H1 (cell line): ENCODE measurements around the gene CPPED1. TPM values are rescaled to one million over a fixed set of nuclear protein-coding genes. Genes with fewer than 3 reads are reported as not detected.

Experiments used
- BACH1 ChIP-seq: IDR thresholded peaks from 2 replicates; pipeline ENCODE4 v1.6.1; 2012; ENCODE audit warnings: low read length, improper control_type of control experiment
- CREB1 ChIP-seq: IDR thresholded peaks from 2 replicates; pipeline ENCODE4 v1.6.1; 2012; ENCODE audit warnings: inconsistent platforms
- CTBP2 ChIP-seq: IDR thresholded peaks from 2 replicates; pipeline ENCODE4 v1.7.0; 2011; ENCODE audit warnings: borderline replicate concordance, mild to moderate bottlenecking, moderate library complexity, mixed read lengths, low read length; ENCODE audit not compliant: insufficient read depth, insufficient read length
- TAF7 ChIP-seq: optimal IDR thresholded peaks from 2 replicates; pipeline ENCODE3; 2011; ENCODE audit warnings: low read depth, mild to moderate bottlenecking, inconsistent platforms, low read length, moderate library complexity, borderline replicate concordance
- polyA plus RNA-seq, 7 experiments: library from polyadenylated mRNA; depleted of rRNA in 3 of 7; stranded (reverse) in 5 of 7; unstranded in 2 of 7; fragments of >200 nt in 5 of 7; fragments of 200-250 nt in 2 of 7; gene quantifications; 1 replicate in 5 of 7; 2 replicates in 1 of 7; 4 replicates in 1 of 7; pipeline versions ENCODE4 v1.2.1 to v1.2.3, GENCODE V29; 2011 to 2013; ENCODE audit warnings: missing spikeins in 2 of 7, mixed read lengths in 2 of 7
- total RNA-seq: library from RNA; stranded (reverse); fragmentation: NEBNext Ultra II Directional; extraction: Animal tissue kit (Norgen Biotek cat#: 25700); gene quantifications from 2 replicates; pipeline ENCODE4 v1.2.1, GENCODE V29; 2021

Gene CPPED1
- total and polyA plus RNA-seq, 2 of the 8 experiments (the other 6 are each of a cell fraction or from before 2014, with no cell fraction given) = 3.5 to 11.2 TPM

DNA sequence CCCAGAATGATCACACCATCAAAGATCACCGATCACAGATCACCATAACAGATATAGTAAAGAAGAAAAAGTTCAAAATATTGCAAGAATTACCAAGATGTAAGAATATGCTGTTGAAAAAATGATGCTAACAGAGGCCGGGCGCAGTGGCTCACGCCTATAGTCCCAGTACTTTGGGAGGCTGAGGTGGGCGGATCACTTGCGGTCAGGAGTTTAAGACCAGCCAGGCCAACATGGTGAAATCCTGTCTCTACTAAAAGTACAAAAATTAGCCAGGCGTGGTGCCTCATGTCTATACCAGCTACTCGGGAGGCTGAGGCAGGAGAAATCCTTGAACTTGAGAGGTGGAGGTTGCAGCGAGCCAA lies 53.2 kb downstream of the CPPED1 start (continued):
- TF ChIP-seq TAF7 (no peak), CTBP2 (no peak), CREB1 (no peak), BACH1 (no peak)
